ENCODE results near the gene TPGS1. TPM values are rescaled to one million over a fixed set of nuclear protein-coding genes. Genes with fewer than 3 reads are reported as not detected.
"Not testable (repeated sequence)": the region's sequence is repeated elsewhere in the genome, so short reads cannot be mapped to it uniquely, and the experiment has no call there.

TPGS1 gene
- total and polyA plus RNA-seq, 5 donors, result 10.9 to 21.3 (median 15.0) TPM

GRCh38 chr19:480016-480855 lies 27.1 kb upstream of the TPGS1 start:
- H3K4me3 ChIP-seq (ENCODE audit: low read length), result peak overlapping the region; percentile 11
- peak; percentile 91 to 92 for ATAC-seq

GRCh38 chr19:481100-481499 lies 26.2 kb upstream of the TPGS1 start:
- H3K4me3 ChIP-seq (ENCODE audit: low read length); ATAC-seq; H3K27ac ChIP-seq (ENCODE audit: low read length); H3K4me1 ChIP-seq (ENCODE audit: control insufficient read depth, insufficient read depth, low read length); H3K9me3 ChIP-seq (ENCODE audit: control insufficient read depth, low read length); H3K27me3 ChIP-seq (ENCODE audit: control insufficient read depth, insufficient read depth); DNase-seq: not testable (repeated sequence)
- intact Hi-C loops (cut with DNase I), result loop anchor here in 2 of 4 donors (5.0 to 10.0 kb wide), 2 partner anchors 86 to 89 kb away; no protein-coding TSS in a partner anchor
- 96% methylated on average over 3 of the region's 3 CpGs for WGBS

More at GRCh38 chr19:480016-480855, 27.1 kb upstream of the TPGS1 start:
- DNase-seq, result peak; percentile 90 to 96 (median 94)
- WGBS, result 21% methylated on average over 36 of the region's 36 CpGs
- intact Hi-C loops (cut with DNase I), result loop anchor here in 2 of 4 donors (5.0 to 10.0 kb wide), 2 partner anchors 85 to 88 kb away; no protein-coding TSS in a partner anchor
- H3K27ac ChIP-seq (ENCODE audit: low read length), result peak overlapping the region; percentile 63
- no peaks in the 10 kb centered on the region for H3K27me3 ChIP-seq (ENCODE audit: control insufficient read depth, insufficient read depth)
- H3K9me3 ChIP-seq (ENCODE audit: control insufficient read depth, low read length), result no peaks in the 10 kb centered on the region
- H3K4me1 ChIP-seq (ENCODE audit: control insufficient read depth, insufficient read depth, low read length), result no peaks in the 10 kb centered on the region

GRCh38 chr19:482186-483041 lies 24.9 kb upstream of the TPGS1 start:
- Histone ChIP-seq H3K4me1 (ENCODE audit: control insufficient read depth, insufficient read depth, low read length) (no peaks in the 10 kb centered on the region), H3K27ac (ENCODE audit: low read length) (no peak overlapping the region), H3K9me3 (ENCODE audit: control insufficient read depth, low read length) (no peaks in the 10 kb centered on the region), H3K27me3 (ENCODE audit: control insufficient read depth, insufficient read depth) (no peaks in the 10 kb centered on the region), H3K4me3 (ENCODE audit: low read length) (no peak overlapping the region)
- ATAC-seq (no peak), DNase-seq (peak in 1 of 3 donors; percentile 46)
- intact Hi-C loops (cut with DNase I), result loop anchor here in 2 of 4 donors (5.0 to 10.0 kb wide), 2 partner anchors 88 to 90 kb away; no protein-coding TSS in a partner anchor
- WGBS, result 52% methylated on average over 20 of the region's 20 CpGs

GRCh38 chr19:483332-484072 lies 23.8 kb upstream of the TPGS1 start:
- Histone ChIP-seq H3K9me3 (ENCODE audit: control insufficient read depth, low read length) (no peaks in the 10 kb centered on the region), H3K27me3 (ENCODE audit: control insufficient read depth, insufficient read depth) (no peaks in the 10 kb centered on the region), H3K4me1 (ENCODE audit: control insufficient read depth, insufficient read depth, low read length) (no peaks in the 10 kb centered on the region), H3K4me3 (ENCODE audit: low read length) (no peak overlapping the region), H3K27ac (ENCODE audit: low read length) (no peak overlapping the region)
- DNase-seq (peak in 1 of 3 donors; percentile 37), ATAC-seq (no peak)
- intact Hi-C loops (cut with DNase I), result loop anchor here in 2 of 4 donors (5.0 to 10.0 kb wide), 2 partner anchors 89 to 91 kb away; no protein-coding TSS in a partner anchor
- 60% methylated on average over 21 of the region's 21 CpGs for WGBS

- intact Hi-C loops (cut with DNase I), result loop anchor here in 2 of 4 donors (5.0 to 10.0 kb wide), 2 partner anchors 90 to 92 kb away; no protein-coding TSS in a partner anchor
- Histone ChIP-seq H3K4me3 (ENCODE audit: low read length) (no peak overlapping the region), H3K27ac (ENCODE audit: low read length) (no peak overlapping the region), H3K9me3 (ENCODE audit: control insufficient read depth, low read length) (no peaks in the 10 kb centered on the region), H3K27me3 (ENCODE audit: control insufficient read depth, insufficient read depth) (no peaks in the 10 kb centered on the region), H3K4me1 (ENCODE audit: control insufficient read depth, insufficient read depth, low read length) (no peaks in the 10 kb centered on the region)
- ATAC-seq (no peak), DNase-seq (peak in 1 of 3 donors; percentile 34)
- WGBS, result 66% methylated on average over 15 of the region's 15 CpGs
Observed at GRCh38 chr19:484494-484893, 22.8 kb upstream of the TPGS1 start.

GRCh38 chr19:485077-485476 lies 22.2 kb upstream of the TPGS1 start:
- no peak for ATAC-seq
- 81% methylated on average over 22 of the region's 22 CpGs for WGBS
- Histone ChIP-seq H3K4me3 (ENCODE audit: low read length) (no peak overlapping the region), H3K4me1 (ENCODE audit: control insufficient read depth, insufficient read depth, low read length) (no peaks in the 10 kb centered on the region), H3K9me3 (ENCODE audit: control insufficient read depth, low read length) (no peaks in the 10 kb centered on the region), H3K27ac (ENCODE audit: low read length) (no peak overlapping the region), H3K27me3 (ENCODE audit: control insufficient read depth, insufficient read depth) (no peaks in the 10 kb centered on the region)
- peak in 1 of 3 donors; percentile 47 for DNase-seq
- intact Hi-C loops (cut with DNase I), result loop anchor here in 1 of 4 donors (10.0 kb wide), 1 partner anchor 90 kb away; no protein-coding TSS in a partner anchor

- Histone ChIP-seq H3K4me1 (ENCODE audit: control insufficient read depth, insufficient read depth, low read length) (no peaks in the 10 kb centered on the region), H3K27ac (ENCODE audit: low read length) (no peak overlapping the region), H3K9me3 (ENCODE audit: control insufficient read depth, low read length) (no peaks in the 10 kb centered on the region), H3K27me3 (ENCODE audit: control insufficient read depth, insufficient read depth) (no peaks in the 10 kb centered on the region), H3K4me3 (ENCODE audit: low read length) (no peak overlapping the region)
- DNase-seq (peak; percentile 66 to 82 (median 74)), ATAC-seq (no peak)
- intact Hi-C loops (cut with DNase I), result loop anchor here in 1 of 4 donors (10.0 kb wide), 1 partner anchor 91 kb away; no protein-coding TSS in a partner anchor
- WGBS, result 16% methylated on average over 23 of the region's 23 CpGs
Observed at GRCh38 chr19:485583-486236, 21.6 kb upstream of the TPGS1 start.

GRCh38 chr19:488505-489417 lies 18.5 kb upstream of the TPGS1 start:
- DNase-seq (peak; percentile 98 to 100 (median 99)), ATAC-seq (peak; percentile 97)
- Histone ChIP-seq H3K9me3 (ENCODE audit: control insufficient read depth, low read length) (no peaks in the 10 kb centered on the region), H3K27me3 (ENCODE audit: control insufficient read depth, insufficient read depth) (no peaks in the 10 kb centered on the region), H3K4me1 (ENCODE audit: control insufficient read depth, insufficient read depth, low read length) (no peaks in the 10 kb centered on the region), H3K4me3 (ENCODE audit: low read length) (peak overlapping the region; percentile 93), H3K27ac (ENCODE audit: low read length) (peak overlapping the region; percentile 92)
- under 1% methylated on average over 114 of the region's 114 CpGs for WGBS
- intact Hi-C loops (cut with DNase I), result loop anchor here in 1 of 4 donors (10.0 kb wide), 1 partner anchor 94 kb away; no protein-coding TSS in a partner anchor
